K562 (cell line): ENCODE results near the gene TTK.

Source experiments
- EZH2 ChIP-seq: IDR thresholded peaks from 2 replicates; pipeline ENCODE4 v1.6.1; 2012; ENCODE audit warnings: low read depth, mild to moderate bottlenecking, inconsistent platforms, low read length, borderline replicate concordance
- JUN ChIP-seq, 2 experiments: sonication (generic) in 1 of 2; formaldehyde crosslinking in 1 of 2; IDR thresholded peaks; 2 replicates each; pipeline versions ENCODE4 v1.6.1 to v1.8.0; 2012 to 2022; ENCODE audit warnings: borderline replicate concordance in 2 of 2, mild to moderate bottlenecking in 2 of 2, improper control_type of control experiment in 1 of 2, low read depth in 1 of 2, low read length in 1 of 2, missing genetic modification reagents in 1 of 2
- RCOR1 ChIP-seq, 2 experiments: IDR thresholded peaks; 2 replicates each; pipeline ENCODE4 v1.6.1; 2012; ENCODE audit warnings: low read depth in 2 of 2, low read length in 2 of 2, borderline replicate concordance in 1 of 2, improper control_type of control experiment in 1 of 2
- ZNF324 ChIP-seq: fragments of 250-450 bp; sonication (Bioruptor Pico); IDR thresholded peaks from 2 replicates; pipeline ENCODE4 v1.4.0; 2020; ENCODE audit warnings: mild to moderate bottlenecking
- TF ChIP-seq, protein P1 (sequence below), 2 experiments: fragments of 200-800 bp in 1 of 2; sonication (Bioruptor generic) in 1 of 2; sonication (generic) in 1 of 2; formaldehyde crosslinking in 1 of 2; IDR thresholded peaks in 1 of 2; conservative IDR thresholded peaks in 1 of 2; 2 replicates each; pipeline versions ENCODE4 v1.5.0 to v1.6.1; 2016 to 2020; ENCODE audit warnings: missing compliant biosample characterization in 1 of 2, missing genetic modification characterization in 1 of 2, missing genetic modification reagents in 1 of 2
- TF ChIP-seq, protein P2 (sequence below): fragments of 200-600 bp; sonication (generic); IDR thresholded peaks from one replicate; pipeline ENCODE4 v1.6.1; 2012; ENCODE audit warnings: mild to moderate bottlenecking, low read depth, low read length, inconsistent platforms
- TF ChIP-seq, protein P3 (sequence below), 3 experiments: IDR thresholded peaks in 2 of 3; conservative IDR thresholded peaks in 1 of 3; 2 replicates each; pipeline ENCODE4 v1.5.1; 2011 to 2012; ENCODE audit warnings: low read length in 3 of 3, mild to moderate bottlenecking in 3 of 3, control low read depth in 2 of 3, improper control_type of control experiment in 1 of 3, inconsistent platforms in 1 of 3, low read depth in 1 of 3, mixed read lengths in 1 of 3, moderate library complexity in 1 of 3; ENCODE audit not compliant: insufficient read depth in 2 of 3
- TF ChIP-seq, protein P4 (sequence below): fragments of 150-350 bp; conservative IDR thresholded peaks from 2 replicates; pipeline ENCODE4 v1.6.1; 2014; ENCODE audit warnings: low read length
- TF ChIP-seq, protein P5 (sequence below): fragments of 250-450 bp; sonication (Bioruptor Pico); IDR thresholded peaks from 2 replicates; pipeline ENCODE4 v1.4.0; 2020; ENCODE audit warnings: mild to moderate bottlenecking, moderate library complexity, borderline replicate concordance

DNA sequence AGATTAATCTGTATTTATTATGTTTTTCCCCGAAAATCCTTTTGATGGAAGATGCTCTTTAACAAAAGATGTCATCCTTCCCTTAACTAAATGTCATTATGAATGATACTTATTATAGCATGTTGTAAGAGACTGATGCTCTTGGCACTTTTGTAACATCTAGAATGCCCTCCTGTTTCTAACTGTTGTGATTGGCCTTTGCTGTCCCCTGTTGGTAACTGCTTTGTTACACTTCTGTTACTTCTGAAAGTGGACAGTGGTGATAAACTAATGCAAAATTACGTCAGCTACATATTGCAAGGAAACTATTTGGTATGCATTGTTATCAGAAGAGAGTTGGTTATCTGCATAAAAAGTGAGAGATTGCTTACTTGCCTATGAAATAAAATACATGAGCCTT, 5.8 kb downstream of the TTK start:
- TF ChIP-seq ZNF324 (no peak), JUN (IDR thresholded peaks at IDR 0.05; ENCODE audit: borderline replicate concordance, low read depth, low read length) (no peak), JUN (CRISPR knock-in tag; IDR thresholded peaks at IDR 0.05; ENCODE audit: borderline replicate concordance) (no peak), EZH2 (no peak), RCOR1 (IDR thresholded peaks at IDR 0.05; ENCODE audit: borderline replicate concordance in 1 of 2, low read depth in 2 of 2, low read length in 2 of 2) (no peak)
- TF ChIP-seq, protein P1, sequence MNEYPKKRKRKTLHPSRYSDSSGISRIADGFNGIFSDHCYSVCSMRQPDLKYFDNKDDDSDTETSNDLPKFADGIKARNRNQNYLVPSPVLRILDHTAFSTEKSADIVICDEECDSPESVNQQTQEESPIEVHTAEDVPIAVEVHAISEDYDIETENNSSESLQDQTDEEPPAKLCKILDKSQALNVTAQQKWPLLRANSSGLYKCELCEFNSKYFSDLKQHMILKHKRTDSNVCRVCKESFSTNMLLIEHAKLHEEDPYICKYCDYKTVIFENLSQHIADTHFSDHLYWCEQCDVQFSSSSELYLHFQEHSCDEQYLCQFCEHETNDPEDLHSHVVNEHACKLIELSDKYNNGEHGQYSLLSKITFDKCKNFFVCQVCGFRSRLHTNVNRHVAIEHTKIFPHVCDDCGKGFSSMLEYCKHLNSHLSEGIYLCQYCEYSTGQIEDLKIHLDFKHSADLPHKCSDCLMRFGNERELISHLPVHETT (CRISPR knock-in tag; conservative IDR thresholded peaks at IDR 0.05 in 1 of 2, IDR thresholded peaks at IDR 0.05 in 1 of 2), result no peak
- TF ChIP-seq, protein P2, sequence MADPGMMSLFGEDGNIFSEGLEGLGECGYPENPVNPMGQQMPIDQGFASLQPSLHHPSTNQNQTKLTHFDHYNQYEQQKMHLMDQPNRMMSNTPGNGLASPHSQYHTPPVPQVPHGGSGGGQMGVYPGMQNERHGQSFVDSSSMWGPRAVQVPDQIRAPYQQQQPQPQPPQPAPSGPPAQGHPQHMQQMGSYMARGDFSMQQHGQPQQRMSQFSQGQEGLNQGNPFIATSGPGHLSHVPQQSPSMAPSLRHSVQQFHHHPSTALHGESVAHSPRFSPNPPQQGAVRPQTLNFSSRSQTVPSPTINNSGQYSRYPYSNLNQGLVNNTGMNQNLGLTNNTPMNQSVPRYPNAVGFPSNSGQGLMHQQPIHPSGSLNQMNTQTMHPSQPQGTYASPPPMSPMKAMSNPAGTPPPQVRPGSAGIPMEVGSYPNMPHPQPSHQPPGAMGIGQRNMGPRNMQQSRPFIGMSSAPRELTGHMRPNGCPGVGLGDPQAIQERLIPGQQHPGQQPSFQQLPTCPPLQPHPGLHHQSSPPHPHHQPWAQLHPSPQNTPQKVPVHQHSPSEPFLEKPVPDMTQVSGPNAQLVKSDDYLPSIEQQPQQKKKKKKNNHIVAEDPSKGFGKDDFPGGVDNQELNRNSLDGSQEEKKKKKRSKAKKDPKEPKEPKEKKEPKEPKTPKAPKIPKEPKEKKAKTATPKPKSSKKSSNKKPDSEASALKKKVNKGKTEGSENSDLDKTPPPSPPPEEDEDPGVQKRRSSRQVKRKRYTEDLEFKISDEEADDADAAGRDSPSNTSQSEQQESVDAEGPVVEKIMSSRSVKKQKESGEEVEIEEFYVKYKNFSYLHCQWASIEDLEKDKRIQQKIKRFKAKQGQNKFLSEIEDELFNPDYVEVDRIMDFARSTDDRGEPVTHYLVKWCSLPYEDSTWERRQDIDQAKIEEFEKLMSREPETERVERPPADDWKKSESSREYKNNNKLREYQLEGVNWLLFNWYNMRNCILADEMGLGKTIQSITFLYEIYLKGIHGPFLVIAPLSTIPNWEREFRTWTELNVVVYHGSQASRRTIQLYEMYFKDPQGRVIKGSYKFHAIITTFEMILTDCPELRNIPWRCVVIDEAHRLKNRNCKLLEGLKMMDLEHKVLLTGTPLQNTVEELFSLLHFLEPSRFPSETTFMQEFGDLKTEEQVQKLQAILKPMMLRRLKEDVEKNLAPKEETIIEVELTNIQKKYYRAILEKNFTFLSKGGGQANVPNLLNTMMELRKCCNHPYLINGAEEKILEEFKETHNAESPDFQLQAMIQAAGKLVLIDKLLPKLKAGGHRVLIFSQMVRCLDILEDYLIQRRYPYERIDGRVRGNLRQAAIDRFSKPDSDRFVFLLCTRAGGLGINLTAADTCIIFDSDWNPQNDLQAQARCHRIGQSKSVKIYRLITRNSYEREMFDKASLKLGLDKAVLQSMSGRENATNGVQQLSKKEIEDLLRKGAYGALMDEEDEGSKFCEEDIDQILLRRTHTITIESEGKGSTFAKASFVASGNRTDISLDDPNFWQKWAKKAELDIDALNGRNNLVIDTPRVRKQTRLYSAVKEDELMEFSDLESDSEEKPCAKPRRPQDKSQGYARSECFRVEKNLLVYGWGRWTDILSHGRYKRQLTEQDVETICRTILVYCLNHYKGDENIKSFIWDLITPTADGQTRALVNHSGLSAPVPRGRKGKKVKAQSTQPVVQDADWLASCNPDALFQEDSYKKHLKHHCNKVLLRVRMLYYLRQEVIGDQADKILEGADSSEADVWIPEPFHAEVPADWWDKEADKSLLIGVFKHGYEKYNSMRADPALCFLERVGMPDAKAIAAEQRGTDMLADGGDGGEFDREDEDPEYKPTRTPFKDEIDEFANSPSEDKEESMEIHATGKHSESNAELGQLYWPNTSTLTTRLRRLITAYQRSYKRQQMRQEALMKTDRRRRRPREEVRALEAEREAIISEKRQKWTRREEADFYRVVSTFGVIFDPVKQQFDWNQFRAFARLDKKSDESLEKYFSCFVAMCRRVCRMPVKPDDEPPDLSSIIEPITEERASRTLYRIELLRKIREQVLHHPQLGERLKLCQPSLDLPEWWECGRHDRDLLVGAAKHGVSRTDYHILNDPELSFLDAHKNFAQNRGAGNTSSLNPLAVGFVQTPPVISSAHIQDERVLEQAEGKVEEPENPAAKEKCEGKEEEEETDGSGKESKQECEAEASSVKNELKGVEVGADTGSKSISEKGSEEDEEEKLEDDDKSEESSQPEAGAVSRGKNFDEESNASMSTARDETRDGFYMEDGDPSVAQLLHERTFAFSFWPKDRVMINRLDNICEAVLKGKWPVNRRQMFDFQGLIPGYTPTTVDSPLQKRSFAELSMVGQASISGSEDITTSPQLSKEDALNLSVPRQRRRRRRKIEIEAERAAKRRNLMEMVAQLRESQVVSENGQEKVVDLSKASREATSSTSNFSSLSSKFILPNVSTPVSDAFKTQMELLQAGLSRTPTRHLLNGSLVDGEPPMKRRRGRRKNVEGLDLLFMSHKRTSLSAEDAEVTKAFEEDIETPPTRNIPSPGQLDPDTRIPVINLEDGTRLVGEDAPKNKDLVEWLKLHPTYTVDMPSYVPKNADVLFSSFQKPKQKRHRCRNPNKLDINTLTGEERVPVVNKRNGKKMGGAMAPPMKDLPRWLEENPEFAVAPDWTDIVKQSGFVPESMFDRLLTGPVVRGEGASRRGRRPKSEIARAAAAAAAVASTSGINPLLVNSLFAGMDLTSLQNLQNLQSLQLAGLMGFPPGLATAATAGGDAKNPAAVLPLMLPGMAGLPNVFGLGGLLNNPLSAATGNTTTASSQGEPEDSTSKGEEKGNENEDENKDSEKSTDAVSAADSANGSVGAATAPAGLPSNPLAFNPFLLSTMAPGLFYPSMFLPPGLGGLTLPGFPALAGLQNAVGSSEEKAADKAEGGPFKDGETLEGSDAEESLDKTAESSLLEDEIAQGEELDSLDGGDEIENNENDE, result no peak
- TF ChIP-seq, protein P3, sequence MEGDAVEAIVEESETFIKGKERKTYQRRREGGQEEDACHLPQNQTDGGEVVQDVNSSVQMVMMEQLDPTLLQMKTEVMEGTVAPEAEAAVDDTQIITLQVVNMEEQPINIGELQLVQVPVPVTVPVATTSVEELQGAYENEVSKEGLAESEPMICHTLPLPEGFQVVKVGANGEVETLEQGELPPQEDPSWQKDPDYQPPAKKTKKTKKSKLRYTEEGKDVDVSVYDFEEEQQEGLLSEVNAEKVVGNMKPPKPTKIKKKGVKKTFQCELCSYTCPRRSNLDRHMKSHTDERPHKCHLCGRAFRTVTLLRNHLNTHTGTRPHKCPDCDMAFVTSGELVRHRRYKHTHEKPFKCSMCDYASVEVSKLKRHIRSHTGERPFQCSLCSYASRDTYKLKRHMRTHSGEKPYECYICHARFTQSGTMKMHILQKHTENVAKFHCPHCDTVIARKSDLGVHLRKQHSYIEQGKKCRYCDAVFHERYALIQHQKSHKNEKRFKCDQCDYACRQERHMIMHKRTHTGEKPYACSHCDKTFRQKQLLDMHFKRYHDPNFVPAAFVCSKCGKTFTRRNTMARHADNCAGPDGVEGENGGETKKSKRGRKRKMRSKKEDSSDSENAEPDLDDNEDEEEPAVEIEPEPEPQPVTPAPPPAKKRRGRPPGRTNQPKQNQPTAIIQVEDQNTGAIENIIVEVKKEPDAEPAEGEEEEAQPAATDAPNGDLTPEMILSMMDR (IDR thresholded peaks at IDR 0.05 in 2 of 3, conservative IDR thresholded peaks at IDR 0.05 in 1 of 3; ENCODE audit: insufficient read depth in 2 of 3, low read depth in 1 of 3, low read length in 3 of 3), result no peak
- TF ChIP-seq, protein P4, sequence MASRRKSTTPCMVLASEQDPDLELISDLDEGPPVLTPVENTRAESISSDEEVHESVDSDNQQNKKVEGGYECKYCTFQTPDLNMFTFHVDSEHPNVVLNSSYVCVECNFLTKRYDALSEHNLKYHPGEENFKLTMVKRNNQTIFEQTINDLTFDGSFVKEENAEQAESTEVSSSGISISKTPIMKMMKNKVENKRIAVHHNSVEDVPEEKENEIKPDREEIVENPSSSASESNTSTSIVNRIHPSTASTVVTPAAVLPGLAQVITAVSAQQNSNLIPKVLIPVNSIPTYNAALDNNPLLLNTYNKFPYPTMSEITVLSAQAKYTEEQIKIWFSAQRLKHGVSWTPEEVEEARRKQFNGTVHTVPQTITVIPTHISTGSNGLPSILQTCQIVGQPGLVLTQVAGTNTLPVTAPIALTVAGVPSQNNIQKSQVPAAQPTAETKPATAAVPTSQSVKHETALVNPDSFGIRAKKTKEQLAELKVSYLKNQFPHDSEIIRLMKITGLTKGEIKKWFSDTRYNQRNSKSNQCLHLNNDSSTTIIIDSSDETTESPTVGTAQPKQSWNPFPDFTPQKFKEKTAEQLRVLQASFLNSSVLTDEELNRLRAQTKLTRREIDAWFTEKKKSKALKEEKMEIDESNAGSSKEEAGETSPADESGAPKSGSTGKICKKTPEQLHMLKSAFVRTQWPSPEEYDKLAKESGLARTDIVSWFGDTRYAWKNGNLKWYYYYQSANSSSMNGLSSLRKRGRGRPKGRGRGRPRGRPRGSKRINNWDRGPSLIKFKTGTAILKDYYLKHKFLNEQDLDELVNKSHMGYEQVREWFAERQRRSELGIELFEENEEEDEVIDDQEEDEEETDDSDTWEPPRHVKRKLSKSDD, result no peak
- TF ChIP-seq, protein P5, sequence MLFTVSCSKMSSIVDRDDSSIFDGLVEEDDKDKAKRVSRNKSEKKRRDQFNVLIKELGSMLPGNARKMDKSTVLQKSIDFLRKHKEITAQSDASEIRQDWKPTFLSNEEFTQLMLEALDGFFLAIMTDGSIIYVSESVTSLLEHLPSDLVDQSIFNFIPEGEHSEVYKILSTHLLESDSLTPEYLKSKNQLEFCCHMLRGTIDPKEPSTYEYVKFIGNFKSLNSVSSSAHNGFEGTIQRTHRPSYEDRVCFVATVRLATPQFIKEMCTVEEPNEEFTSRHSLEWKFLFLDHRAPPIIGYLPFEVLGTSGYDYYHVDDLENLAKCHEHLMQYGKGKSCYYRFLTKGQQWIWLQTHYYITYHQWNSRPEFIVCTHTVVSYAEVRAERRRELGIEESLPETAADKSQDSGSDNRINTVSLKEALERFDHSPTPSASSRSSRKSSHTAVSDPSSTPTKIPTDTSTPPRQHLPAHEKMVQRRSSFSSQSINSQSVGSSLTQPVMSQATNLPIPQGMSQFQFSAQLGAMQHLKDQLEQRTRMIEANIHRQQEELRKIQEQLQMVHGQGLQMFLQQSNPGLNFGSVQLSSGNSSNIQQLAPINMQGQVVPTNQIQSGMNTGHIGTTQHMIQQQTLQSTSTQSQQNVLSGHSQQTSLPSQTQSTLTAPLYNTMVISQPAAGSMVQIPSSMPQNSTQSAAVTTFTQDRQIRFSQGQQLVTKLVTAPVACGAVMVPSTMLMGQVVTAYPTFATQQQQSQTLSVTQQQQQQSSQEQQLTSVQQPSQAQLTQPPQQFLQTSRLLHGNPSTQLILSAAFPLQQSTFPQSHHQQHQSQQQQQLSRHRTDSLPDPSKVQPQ (CRISPR knock-in tag), result no peak
